Measurements from ENCODE around the gene SLC48A1. TPM values are rescaled to one million over a fixed set of nuclear protein-coding genes. Genes with fewer than 3 reads are reported as not detected.

SLC48A1 gene
- total RNA-seq, 1 donor from 2014 or later, result 10.3 TPM

DNA sequence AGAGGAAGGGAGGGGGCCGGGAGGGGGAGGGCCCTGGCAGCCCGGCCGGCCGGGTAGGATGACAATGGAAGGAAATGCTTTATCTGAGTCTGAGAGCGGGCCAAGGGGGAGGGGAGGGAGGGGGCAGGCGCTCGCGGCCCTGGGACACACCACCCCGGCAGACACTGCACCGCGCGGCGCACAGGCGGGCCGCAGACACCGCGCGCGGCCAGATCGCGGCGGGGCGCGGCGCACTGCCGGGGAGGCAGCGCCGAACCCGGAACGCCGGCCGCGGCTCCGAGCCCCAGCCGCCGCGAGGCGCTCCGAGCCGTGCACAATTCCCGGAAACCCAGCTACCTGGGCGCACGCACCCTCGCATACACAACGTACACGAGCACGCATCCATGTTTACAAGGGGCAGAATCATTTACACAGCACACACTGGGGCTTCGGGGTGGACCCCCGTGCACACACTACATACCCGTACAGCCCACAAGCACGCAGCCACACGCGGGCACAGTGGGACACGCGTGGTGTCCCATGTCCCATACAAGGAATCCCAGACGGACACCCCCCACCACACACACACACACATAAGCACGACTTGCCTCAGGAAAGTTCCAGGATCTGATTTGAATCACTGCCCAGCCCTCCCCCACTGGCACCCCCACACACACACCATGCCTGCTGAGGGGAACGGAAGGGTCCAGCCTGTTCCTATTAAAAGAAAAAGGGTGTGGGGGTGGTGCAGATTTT, 47.0 kb downstream of the SLC48A1 start, which contains the start of gene HDAC7:
HDAC7 (minus strand) TSS at position 8 of the 735 bp plus-strand sequence. CDS start 118 bp downstream, outside the sequence.
- H3K36me3 ChIP-seq (ENCODE audit: control insufficient read depth, insufficient read depth, low read length), result no peaks in the 10 kb centered on the region
- no peak for FAIRE-seq
- H3K4me3 ChIP-seq (ENCODE audit: low read depth, low read length), result peak within 1 kb of the TSS; percentile 80
- no peak for TF ChIP-seq CTCF (IDR thresholded peaks at IDR 0.05; ENCODE audit: insufficient read depth, low read length, severe bottlenecking)
- peak; percentile 63 for DNase-seq (ENCODE audit: low read depth)
- H3K27me3 ChIP-seq (ENCODE audit: control insufficient read depth, insufficient read depth, low read length), result no peaks in the 10 kb centered on the region

GRCh38 chr12:47820631-47821345, 47.8 kb downstream of the SLC48A1 start:
- H3K27me3 ChIP-seq (ENCODE audit: control insufficient read depth, insufficient read depth, low read length), result no peaks in the 10 kb centered on the region
- TF ChIP-seq CTCF (IDR thresholded peaks at IDR 0.05; ENCODE audit: insufficient read depth, low read length, severe bottlenecking), result no peak
- H3K36me3 ChIP-seq (ENCODE audit: control insufficient read depth, insufficient read depth, low read length), result no peaks in the 10 kb centered on the region
- DNase-seq (ENCODE audit: low read depth), result peak; percentile 79
- FAIRE-seq, result no peak
- H3K4me3 ChIP-seq (ENCODE audit: low read depth, low read length), result peak overlapping the region; percentile 80

- no peak overlapping the region for H3K4me3 ChIP-seq (ENCODE audit: low read depth, low read length)
- no peaks in the 10 kb centered on the region for H3K36me3 ChIP-seq (ENCODE audit: control insufficient read depth, insufficient read depth, low read length)
- FAIRE-seq, result no peak
- no peak for TF ChIP-seq CTCF (IDR thresholded peaks at IDR 0.05; ENCODE audit: insufficient read depth, low read length, severe bottlenecking)
- no peaks in the 10 kb centered on the region for H3K27me3 ChIP-seq (ENCODE audit: control insufficient read depth, insufficient read depth, low read length)
- no peak for DNase-seq (ENCODE audit: low read depth)
These were observed 48.3 kb downstream of the SLC48A1 start for GRCh38 chr12:47821346-47821706.

DNA sequence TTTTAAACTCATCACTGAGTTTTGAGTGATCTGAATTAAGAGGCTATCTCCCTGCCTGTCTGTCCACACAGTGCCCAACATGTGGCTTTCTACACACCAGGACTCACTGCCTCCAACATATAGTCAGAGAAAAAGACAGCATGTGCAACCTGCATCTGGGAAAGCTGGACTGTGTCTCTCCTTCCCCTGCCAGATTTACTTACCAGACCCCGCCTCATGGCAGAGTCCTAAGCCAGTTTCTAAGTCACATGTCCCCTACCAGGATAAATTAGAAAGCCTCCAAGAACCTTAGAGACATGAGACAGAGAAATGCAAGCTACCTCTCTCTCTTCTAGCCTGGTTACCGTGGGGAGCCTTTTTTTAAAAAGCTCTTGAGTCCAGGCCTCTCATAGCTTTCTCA, 49.4 kb downstream of the SLC48A1 start:
- no peak for TF ChIP-seq CTCF (IDR thresholded peaks at IDR 0.05; ENCODE audit: insufficient read depth, low read length, severe bottlenecking)
- no peaks in the 10 kb centered on the region for H3K36me3 ChIP-seq (ENCODE audit: control insufficient read depth, insufficient read depth, low read length)
- FAIRE-seq, result no peak

DNA sequence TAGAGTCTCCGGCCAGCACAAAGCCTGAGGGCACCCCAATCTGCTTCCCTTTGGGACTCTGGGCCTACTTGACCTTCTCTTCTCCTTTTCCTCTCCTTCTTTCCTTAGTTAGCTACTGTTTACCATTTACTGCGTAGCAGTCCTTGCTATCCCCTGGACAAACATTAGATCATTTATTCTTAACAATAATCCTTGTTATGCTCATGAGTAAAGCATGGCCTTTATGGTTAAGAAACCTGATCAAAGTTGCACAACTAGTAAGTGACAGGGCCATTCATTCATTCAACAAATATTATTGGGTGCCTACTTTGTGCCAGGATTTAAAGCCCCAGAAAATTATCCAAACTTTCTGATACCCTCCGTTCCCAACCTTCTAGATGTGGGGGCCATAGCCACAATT, 49.8 kb downstream of the SLC48A1 start:
- H3K36me3 ChIP-seq (ENCODE audit: control insufficient read depth, insufficient read depth, low read length), result no peaks in the 10 kb centered on the region
- no peaks in the 10 kb centered on the region for H3K27me3 ChIP-seq (ENCODE audit: control insufficient read depth, insufficient read depth, low read length)
- TF ChIP-seq CTCF (IDR thresholded peaks at IDR 0.05; ENCODE audit: insufficient read depth, low read length, severe bottlenecking), result no peak
- DNase-seq (ENCODE audit: low read depth) (peak; percentile 62), FAIRE-seq (no peak)
- no peak overlapping the region for H3K4me3 ChIP-seq (ENCODE audit: low read depth, low read length)

More for the DNA sequence above, 49.4 kb downstream of the SLC48A1 start:
- no peak for DNase-seq (ENCODE audit: low read depth)
- H3K4me3 ChIP-seq (ENCODE audit: low read depth, low read length), result no peak overlapping the region
- H3K27me3 ChIP-seq (ENCODE audit: control insufficient read depth, insufficient read depth, low read length), result no peaks in the 10 kb centered on the region

Measured in bronchial epithelial cell (primary cell).